ENCODE data around the gene TEX13D.
"Not testable (repeated sequence)": the region's sequence is repeated elsewhere in the genome, so short reads cannot be mapped to it uniquely, and the experiment has no call there.

Gene TEX13D

DNA sequence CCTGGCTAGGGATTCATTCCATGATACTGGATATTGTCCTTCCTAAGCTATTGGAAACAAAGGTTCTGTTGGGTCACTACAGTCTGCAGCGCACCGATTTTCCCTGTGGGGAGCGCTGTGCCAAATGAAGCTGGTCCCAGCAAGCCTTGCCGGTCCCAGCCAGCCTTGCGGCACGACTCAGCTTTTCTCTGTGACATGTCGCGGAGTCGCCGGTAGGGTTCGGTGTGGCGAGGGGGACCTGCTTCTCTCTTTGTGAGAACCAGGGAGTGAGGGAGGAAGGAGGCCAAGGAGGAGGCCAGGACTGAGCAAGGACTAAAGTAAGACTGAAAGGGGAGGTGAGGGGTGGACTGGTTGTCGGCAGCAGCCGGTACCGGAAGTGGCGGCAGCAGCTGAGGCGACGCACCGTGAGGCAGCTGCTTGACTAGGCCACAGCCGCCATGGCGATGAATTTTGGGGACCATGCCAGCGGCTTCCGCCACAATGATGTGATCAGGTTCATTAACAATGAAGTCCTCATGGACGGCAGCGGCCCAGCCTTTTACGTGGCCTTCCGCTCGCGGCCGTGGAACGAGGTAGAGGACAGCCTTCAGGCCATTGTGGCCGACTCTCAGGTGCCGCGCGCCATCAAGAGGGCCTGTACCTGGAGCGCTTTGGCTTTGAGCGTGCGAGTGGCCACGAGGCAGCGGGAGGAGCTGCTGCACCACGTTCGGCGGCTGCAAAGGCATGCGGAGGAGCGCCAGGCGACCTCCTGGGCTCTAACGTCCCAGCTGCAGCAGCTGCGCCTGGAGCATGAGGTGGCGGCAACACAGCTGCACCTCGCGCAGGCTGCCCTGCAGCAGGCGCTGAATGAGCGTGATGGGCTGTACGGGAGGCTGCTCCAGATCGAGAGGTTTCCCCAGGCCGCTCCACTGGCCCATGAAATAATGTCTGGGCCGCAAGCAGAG lies at the start of gene TEX13D:
Gene TEX13D, plus strand, starts transcription at position 180 of the 944 bp plus-strand sequence. Its CDS starts 258 bp downstream, at position 438.
- no peak within 1 kb of the TSS for H3K4me3 ChIP-seq (ENCODE audit: low read depth, low read length)

DNA sequence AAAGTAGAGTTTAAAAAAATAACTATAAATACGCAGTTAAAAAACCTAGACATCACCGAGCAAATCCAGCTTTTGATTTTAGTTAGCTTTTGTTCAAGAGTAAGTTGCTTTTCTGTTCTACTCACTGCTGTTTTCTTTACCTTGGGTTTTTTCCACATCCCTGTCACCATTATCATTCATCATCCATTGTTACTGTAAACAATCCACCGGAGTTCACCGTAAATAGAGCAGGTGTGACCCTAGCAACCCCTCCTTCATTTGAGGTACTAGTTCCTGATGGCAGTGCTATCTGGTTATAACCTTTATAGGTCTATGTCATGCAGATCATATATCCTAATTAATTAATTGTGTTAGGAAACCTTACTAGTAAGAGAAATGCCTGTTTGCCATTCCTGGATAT lies 43.0 kb upstream of the TEX13D start:
- H3K4me3 ChIP-seq (ENCODE audit: low read depth, low read length), result no peak overlapping the region

DNA sequence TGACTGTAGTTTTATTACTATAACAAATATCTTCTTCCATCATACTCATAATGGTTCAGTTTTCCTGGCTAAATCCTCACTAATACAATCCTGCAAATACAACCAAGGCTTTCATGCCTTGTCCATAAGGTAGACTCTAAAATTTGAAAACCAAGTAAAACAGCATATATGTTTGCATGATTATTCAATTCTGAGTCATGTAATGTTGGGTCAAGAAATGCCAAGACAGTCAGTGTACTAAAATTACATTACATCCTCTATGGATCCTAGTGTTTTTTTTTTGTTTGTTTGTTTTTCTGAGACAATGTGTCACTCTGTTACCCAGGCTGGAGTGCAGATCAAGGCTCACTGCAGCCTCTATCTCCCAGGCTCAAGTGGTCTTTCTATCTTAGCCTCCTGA lies 38.6 kb upstream of the TEX13D start:
- H3K4me3 ChIP-seq (ENCODE audit: low read depth, low read length), result no peak overlapping the region

DNA sequence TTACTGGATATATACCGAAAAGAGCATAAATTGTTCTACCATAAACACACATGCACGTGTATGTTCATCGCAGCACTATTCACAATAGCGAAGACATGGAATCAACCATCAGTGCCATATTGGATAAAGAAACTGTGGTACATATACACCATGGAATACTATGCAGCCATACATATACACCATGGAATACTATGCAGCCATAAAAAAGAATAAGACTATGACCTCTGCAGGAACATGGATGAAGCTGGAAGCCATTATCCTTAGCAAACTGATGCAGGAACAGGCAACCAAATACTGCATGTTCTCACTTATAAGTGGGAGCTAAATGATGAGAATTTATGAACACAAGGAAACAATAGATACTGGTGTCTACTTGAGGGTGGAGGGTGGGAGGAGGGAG lies 33.1 kb upstream of the TEX13D start:
- not testable (repeated sequence) for H3K4me3 ChIP-seq (ENCODE audit: low read depth, low read length)

DNA sequence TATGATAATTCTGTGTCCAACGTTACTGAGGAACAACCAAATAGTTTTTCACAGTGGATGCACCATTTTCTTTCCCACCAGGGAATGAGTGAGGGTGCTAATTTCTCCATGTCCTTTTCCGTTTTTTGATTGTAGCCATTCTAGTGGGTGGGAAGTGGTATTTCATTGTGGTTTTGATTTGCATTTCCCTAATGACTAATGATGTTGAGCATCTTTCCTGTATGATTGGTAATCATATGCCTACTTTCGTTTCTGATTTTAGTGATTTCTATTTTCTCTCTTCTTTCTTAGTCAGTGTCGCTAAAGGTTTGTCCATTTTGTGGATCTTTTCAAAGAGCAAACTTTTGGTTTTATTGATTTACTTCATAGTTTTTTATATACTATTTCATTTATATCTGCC lies 32.1 kb upstream of the TEX13D start:
- no peak overlapping the region for H3K4me3 ChIP-seq (ENCODE audit: low read depth, low read length)

DNA sequence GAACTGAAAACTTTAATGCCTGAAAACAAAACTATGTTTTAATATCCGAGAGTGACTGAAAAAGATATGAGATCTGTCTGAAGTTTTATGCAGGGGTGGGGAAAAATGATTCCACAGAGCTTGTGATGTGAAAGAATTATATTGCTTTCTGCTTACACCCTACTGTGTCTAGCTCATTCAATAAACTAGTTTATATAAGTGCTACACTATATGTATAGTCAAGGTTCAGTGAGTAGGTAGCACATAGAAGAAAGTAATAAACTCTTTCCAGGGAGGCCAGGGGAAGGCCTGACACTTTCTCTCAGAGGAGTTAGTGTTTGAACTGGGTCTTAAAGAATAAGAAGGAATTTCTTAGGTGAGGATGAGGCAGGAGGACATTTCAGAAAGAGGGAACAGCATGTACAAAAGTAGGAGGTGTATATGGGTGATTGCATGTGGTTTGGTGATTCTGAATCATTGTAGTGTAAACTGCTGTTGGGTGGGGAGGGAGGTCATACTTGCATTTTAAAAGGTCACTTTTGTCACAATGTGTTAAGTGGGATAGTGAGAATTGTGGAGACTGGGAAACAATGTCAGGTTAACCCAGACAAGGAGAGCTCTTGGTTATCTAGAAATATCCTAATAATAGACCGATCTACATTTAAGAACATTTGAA lies 25.1 kb upstream of the TEX13D start:
- H3K4me3 ChIP-seq (ENCODE audit: low read depth, low read length), result no peak overlapping the region

DNA sequence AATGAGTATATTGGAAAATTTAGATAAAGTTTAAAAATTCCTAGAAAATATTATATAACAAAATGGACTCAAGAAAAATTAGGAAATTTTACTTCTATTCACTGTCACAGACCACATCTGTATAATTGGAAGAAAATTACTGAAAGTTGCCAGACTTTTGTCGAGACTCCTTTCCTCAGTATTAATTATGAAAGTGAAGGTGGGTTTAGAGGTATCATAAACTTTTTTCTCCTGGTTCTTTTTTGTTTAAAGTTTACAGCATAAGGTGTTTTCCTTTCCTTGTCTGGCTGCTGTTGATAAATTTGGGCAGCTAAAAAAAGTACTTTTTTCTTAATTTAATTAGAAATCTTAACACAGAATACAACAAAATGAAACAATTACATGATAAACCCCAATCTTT lies 6.7 kb upstream of the TEX13D start:
- no peak overlapping the region for H3K4me3 ChIP-seq (ENCODE audit: low read depth, low read length)

DNA sequence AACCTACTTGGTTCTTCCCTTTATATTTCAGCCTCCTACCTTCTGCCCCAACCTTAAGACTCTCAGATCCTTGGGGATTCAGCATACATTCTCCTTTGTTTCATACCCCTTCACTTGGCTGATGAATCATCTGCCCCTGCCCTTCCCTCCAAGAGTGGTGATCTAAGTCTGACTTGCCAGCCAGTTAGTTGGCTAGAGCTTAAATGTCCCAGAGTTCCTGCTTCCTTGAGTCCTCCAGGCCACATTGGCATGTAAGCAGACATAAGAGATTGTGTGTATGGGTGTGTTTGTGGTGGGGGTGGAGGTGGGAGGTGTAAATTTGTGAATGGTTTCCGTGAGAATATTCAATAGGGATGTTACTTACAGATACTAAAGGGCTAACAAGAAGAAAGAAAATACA lies 3.7 kb upstream of the TEX13D start:
- no peak overlapping the region for H3K4me3 ChIP-seq (ENCODE audit: low read depth, low read length)

DNA sequence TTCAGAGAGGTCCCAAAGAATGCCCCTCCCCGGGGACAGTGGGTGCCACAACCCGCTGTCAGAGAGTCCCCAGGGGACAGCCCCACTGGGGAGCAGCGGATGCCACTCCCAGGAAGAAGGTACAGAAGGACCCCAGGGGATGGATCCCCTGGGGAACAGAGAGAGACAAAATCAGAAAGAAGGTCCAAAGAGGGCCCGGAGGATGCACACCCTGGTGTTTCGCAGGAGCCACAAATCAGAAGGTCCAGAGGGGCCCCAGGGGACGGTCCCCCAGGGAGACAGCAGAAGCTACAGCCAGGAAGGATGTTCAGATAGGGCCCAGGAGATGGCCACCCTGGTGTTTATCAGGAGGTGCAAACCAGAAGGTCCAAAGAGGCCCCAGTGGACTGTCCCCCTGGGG lies 1.4 kb downstream of the TEX13D start:
- no peak overlapping the region for H3K4me3 ChIP-seq (ENCODE audit: low read depth, low read length)

DNA sequence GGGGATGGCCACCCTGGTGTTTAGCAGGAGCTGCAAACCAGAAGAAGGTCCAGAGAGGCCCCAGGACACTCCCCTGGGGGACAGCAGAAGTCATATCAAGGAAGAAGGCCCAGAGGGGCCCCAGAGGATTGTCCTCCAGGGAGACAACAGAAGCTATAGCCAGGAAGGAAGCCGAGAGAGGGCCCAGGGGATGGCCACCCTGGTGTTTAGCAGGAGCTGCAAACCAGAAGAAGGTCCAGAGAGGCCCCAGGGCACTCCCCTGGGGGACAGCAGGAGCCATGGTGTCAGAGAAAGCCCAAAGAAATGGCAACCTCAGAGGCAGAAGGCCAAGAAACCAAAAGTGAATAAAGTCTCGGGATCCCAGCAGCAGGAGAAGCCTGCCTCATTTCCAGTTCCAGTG lies 2.1 kb downstream of the TEX13D start:
- H3K4me3 ChIP-seq (ENCODE audit: low read depth, low read length), result not testable (repeated sequence)

DNA sequence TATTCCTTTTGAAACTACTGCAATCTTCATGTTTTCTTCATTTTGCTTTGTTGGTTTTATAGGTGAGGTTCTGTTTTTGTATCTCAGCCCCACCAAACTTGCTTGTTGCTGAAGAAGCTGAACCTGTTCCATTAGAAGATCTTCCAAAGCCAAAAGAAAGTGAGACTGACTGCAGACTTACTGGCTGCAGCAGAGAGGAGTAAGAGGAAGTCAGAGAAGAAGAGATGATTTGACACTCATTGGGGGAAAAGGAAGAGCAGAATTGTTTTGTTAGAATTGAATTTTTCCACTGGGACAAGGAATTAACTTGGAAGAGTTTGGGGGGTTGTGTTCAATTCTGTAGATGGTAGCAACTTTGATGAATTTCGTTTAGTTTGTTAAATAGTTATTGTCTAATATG lies 3.1 kb downstream of the TEX13D start:
- H3K4me3 ChIP-seq (ENCODE audit: low read depth, low read length), result no peak overlapping the region

DNA sequence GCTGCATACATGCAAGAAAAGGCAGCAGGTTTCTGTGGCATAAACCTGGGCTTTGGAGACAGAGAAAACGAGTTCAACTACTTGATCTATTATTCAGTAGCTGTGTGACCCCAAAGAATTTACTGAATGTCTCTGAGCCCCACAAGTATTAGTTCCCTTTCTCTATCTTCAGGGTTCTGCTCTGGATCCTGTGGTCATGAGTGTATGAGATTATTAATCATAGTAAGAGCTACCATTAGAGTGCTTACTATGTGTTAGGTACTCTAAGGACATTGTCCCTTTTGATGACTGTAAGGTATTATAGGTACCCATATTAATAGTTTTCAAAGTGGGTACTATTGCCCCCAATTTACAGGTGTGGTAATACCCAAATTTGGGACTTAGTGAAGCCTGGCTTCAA lies 5.5 kb downstream of the TEX13D start:
- H3K4me3 ChIP-seq (ENCODE audit: low read depth, low read length), result no peak overlapping the region

DNA sequence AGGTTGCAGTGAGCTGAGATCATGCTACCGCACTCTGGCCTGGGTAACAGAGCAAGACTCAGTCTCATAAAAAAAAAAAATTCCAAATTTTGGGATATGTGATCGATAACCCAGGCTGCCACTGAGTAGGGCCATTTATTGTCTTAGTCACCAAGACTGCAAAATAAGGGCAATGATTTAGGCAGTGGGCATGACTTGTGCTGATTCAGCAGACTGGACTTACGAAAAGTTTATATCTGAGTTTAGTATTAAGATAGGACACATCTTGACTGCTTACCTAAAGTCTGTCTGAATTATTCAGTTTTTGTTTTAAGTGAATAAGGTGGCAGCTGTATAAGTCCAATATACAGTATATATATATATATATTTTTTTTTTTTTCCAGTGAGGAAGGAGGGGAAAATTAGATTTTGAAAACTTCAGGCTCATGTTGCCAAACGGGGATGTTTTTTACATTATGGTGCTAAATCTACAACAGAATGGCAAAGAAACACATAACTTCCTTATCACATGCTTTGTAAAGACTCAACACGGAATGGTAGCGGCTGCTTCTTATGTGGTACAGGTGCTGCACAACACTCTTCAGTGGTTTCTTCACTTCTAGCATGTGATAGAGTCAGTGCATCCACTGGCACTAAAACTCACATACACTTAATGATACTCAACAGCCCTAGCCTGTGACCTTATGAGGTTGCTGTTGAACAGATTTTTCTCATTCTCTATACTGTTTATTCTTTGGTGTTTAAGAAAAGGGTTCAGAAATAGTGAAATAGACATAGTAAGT lies 6.5 kb downstream of the TEX13D start:
- H3K4me3 ChIP-seq (ENCODE audit: low read depth, low read length), result no peak overlapping the region

DNA sequence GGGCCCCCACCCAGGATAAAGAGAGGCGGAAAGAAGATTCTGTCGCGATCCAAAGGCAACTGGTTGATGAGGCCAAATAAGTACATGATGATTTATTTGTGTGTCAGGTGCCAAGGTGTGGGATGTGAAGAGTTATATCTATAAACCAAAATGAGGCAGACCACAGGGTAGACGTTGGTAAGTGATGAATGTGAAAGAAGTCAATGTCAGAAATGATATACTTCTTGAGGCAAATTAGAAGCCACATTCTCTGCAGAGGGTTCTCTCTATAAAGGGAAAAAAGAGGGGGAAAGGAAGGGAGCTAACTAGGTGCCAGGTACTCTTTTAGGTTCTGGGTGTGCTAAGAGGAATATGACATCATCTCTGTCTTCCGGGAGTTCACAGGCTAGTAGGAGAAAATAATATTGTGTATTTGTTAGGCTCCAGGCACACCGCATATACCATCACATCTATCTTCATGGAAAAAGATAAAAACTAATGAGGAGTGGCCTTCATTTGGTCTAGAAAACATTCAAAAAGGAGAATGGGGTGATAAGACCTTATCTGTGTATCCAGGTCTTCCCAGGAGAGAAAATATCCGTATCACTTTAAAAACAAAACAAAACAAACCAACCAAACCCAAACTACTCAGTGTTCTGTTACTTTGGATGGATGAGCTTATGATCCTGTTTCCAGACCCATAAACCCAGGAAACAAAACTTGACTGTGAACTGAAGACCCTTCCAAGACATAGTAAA lies 9.1 kb downstream of the TEX13D start:
- no peak overlapping the region for H3K4me3 ChIP-seq (ENCODE audit: low read depth, low read length)

DNA sequence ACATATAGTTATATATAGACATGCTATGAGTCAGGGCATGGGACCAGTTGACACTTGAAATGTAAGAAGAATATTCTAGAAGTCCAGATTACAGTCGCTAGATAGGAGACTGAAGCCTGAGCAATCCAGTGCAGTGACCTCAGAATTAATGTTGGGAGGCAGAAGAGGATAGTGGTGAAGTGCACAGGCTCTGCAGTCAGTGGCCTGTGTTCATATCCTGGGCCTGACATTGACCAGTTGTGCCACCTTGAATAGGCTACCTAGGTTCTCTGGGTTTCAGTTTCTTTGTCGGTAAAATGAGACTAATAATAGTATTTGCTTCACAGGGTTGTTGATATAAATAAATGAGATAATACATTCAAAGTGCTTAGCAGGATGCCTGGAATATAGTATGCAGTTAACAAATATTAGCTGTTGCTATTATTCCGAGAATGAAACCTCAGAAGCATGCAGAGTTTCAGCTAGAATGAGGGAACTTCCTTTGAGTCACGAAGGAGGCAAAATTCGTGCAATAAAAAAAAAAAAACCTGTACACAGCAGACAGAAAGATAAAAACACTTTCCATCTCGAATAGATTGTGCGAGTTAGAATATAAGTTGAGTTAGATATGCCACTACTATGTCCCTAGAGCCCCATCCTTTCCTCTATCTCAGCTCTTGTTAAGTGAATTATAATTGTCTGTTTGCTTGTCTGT lies 9.9 kb downstream of the TEX13D start:
- H3K4me3 ChIP-seq (ENCODE audit: low read depth, low read length), result no peak overlapping the region

DNA sequence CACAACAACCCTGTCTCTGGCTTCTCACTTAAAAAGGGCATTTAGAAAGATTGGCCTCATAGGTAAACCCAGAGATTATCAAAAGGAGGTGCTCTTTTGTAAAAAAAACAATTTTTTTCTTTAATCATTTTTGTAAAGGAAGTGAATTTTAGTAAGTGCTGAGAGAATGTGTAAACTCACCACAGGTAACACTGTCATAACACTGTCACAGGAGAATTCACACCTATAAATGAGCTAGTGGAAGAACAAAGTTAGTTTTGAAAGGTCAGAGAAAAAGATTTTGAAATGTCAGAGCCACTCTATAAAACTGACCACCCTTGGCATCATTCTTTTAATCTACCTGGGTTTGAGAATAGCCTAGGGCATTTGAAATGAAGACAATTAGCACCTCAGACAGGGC lies 10.6 kb downstream of the TEX13D start:
- H3K4me3 ChIP-seq (ENCODE audit: low read depth, low read length), result no peak overlapping the region

DNA sequence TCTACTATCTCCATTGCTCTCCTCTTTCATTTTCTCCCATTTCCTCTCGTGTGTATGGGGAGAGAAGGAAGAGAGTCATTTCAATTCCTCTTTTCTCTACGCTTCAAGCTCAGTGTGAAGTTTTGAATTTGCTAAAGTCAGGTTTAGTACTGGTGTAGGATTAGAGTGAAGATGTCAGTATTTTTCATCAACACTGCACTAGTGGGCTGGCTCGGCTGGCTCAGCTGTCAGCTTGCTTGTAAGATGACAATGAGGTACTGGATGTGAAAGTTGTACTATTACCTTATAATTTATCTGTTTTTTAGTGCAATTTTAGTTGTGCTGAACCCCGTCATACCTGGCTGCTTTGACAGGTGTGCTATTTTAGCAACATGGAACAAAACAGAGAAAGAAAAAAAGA lies 11.8 kb downstream of the TEX13D start:
- no peak overlapping the region for H3K4me3 ChIP-seq (ENCODE audit: low read depth, low read length)

DNA sequence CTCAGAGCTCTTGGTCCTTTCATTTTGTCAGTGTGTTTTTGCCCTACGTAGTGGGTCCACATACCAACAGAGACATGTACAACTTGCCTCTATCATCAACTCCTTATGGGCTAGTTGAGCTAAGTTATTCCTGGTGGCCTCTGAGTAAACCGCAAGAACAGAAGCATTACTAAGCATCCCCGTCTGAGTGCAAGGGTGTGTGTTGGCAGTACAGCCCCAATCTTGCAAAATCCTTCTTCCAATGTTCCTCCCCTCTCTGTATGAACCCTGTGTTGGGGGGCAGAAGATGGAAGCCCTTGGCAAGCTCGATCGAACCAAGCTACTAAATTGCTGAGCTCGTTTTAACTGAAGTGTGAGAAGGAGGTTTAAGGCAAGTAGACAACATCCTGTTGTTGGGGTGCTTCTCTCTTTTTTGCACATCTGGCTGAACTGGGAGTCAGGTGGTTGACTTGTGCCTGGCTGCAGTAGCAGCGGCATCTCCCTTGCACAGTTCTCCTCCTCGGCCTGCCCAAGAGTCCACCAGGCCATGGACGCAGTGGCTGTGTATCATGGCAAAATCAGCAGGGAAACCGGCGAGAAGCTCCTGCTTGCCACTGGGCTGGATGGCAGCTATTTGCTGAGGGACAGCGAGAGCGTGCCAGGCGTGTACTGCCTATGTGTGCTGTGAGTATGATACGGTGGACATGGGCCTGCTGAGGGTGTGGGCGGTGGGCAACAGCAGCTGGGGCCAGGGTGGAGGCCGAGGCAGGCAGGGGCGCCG lies 13.8 kb downstream of the TEX13D start, which contains the start of gene SH2D1A:
Gene SH2D1A, plus strand, starts transcription at position 447 of the 760 bp plus-strand sequence. Its CDS starts 80 bp downstream, at position 527.
- H3K4me3 ChIP-seq (ENCODE audit: low read depth, low read length), result no peak within 1 kb of the TSS

DNA sequence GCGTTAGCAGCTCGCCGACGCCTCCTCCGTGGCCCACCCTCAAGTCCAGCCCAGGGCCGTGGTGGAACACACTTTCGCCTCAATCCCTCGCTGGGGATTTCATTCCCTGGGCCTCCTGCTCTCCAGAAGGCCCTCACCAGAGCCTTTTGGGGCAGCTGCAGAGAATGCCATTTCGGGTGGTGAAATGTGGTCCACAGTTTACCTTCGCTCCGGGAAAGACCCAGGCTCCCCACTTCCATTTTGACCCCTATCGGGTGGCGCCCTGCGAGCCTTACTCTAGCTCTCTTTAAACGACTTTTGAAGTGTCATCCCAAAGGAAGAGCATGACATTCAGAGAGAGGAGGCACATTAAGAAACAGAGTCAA lies 14.4 kb downstream of the TEX13D start:
- no peak overlapping the region for H3K4me3 ChIP-seq (ENCODE audit: low read depth, low read length)
